GM18868 (cell line): ENCODE measurements around the gene ZNF513.
"Not testable (repeated sequence)": the region's sequence is repeated elsewhere in the genome, so short reads cannot be mapped to it uniquely, and the experiment has no call there.

Source experiments
- ATAC-seq: cut with Tn5 transposase; IDR thresholded peaks from one replicate; pipeline ENCODE4 v1.9.1; 2021; ENCODE audit warnings: mild to moderate bottlenecking, moderate library complexity; ENCODE audit not compliant: unreplicated experiment

The ZNF513 gene, protein sequence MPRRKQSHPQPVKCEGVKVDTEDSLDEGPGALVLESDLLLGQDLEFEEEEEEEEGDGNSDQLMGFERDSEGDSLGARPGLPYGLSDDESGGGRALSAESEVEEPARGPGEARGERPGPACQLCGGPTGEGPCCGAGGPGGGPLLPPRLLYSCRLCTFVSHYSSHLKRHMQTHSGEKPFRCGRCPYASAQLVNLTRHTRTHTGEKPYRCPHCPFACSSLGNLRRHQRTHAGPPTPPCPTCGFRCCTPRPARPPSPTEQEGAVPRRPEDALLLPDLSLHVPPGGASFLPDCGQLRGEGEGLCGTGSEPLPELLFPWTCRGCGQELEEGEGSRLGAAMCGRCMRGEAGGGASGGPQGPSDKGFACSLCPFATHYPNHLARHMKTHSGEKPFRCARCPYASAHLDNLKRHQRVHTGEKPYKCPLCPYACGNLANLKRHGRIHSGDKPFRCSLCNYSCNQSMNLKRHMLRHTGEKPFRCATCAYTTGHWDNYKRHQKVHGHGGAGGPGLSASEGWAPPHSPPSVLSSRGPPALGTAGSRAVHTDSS

DNA sequence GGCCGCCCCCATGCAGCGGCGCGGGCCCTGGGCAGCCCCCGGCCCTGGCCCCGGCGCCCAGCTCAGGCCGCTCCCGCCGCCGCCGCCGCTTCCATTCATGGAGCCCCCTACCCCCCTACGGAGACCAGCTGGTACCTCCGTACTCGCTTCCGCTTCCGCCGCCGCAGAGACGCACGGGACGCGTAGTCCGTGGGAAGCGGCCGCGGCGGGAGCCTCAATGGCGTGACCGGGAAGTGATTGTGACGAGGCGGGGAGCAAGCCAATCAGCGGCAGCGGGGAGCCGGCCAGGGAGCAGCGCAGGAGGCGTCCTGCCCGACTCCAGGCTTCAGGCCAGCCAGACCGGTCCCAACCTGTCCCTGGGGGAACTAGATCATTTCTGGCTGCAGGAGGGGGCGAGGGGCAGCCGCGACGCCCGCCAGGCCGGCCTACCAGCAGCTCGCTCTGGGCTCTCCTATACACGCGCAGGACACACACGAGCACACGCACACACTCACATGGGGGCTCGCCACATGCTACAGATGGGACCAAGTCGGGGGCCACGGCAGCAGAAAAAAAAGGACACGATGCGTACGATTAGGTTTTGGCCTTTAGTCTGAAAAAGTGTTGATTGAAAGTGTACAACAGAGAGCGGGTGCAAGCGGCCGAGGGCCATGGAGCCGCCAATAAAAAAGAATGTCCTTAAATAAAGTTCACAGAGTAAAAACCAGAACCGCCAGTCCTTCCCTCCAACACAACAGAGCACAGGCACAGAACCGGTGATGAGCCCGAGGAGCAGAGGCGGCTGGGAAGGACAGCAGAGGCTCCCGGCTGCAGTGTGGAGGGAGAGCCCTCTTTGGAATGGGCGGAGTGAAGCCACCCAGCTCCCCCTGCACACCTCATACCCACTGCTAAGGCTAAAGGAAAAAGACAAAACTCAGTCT is at the start of gene ZNF513:
Gene ZNF513 (minus strand): TSS at position 109 of the 920 bp plus-strand sequence. CDS start 208 bp downstream, outside the sequence.
- peak; percentile 84 for ATAC-seq

DNA sequence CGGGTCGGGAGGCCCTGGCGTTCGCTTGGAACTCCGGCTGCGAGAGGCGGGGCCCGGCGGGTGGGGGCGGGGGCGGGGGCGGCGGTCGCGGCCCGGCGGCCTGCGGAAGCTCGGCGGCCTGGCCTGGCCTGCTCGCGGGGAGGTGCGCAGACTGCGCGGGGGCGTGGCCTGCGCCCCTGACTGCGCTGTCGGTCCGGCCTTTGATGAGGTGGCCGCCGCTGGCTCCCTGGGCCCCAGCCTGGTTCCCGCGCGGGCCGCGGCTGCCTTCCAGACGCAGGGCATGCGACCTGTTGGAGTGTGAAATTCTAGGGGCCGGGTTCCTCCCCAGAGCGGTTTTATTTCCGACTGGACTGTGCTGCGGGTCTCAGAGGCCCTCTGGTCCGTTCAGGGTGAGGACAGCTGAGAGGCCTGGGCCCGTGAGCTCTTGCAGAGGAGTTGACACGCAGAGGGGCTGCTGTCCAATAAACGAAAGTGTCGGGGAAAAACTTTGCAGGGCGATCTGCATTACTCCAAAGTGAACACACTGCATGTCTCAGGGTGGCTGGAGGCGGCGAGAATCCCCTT is 48.5 kb upstream of the ZNF513 start:
- ATAC-seq = peak; percentile 68

DNA sequence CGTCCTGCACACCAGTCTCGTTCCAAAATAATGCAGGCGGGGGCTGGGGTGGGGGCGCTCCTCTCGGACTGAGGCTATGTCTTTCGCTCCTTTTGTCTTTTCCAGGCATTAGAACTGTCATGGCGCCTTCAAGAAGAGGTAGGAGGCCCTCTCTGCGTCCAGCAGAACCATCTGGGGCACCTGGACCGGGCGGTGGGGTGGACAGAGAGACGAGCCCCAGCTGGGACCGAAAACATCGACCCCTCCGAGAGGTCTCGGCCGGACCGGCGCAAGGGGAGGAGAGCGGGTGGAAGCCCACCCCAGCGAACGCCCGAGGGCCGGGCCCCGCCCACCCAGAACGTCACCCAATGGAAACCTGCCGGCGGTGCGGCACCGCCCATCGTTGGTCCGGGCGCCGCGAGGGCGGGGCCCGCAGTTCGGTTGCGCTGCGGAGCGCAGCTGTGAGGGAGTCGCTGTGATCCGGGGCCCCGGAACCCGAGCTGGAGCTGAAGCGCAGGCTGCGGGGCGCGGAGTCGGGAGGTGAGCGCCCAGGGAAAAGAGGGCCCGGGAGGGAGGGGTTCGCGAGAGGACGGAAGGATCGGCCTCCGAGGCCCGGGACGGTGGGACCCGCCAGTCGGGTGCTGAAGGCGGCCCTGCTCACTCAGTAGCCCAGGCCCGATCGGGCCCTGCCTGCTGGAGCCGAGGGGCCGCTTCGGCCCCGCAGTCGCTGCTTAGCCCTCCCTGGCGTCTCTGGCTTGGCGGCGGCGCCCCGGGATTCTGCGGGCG is 47.9 kb upstream of the ZNF513 start, which contains the start of gene NRBP1:
Gene NRBP1 (plus strand): TSS at position 419 of the 765 bp plus-strand sequence. CDS start 4,643 bp downstream, outside the sequence.
- peak; percentile 86 for ATAC-seq

DNA sequence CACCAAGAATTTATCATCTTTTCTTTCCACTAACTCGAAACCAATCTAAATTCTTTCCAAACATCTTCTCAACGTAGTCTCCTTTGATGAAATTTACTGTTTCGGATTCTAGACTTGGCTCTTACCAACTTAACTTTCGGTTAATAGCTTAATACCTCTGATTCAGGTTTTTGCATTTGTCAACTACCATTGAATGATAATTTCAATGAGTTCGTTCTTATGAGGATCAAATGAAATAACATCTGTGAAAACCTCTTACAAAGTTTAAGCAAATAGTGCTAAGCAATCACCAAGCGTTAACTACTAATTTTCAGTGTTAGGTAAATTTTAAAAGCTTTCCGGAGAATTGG is 47.3 kb upstream of the ZNF513 start:
- ATAC-seq = no peak

DNA sequence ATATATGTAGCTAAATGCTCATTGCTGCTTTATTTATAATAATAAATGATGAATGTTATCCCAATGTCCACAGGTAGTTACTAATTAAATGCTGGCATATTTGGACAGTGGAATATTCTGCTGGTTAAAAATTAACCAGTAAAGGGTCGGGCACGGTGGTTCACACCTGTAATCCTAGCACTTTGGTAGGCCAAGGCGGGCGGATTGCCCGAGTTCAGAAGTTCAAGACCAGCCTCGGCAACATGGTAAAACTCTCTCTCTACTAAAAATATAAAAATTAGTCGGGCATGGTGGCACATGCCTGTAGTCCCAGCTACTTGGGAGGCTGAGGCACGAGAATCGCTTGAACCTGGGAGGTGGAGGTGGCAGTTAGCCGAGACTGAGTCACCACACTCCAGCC is 44.5 kb upstream of the ZNF513 start:
- ATAC-seq = not testable (repeated sequence)

DNA sequence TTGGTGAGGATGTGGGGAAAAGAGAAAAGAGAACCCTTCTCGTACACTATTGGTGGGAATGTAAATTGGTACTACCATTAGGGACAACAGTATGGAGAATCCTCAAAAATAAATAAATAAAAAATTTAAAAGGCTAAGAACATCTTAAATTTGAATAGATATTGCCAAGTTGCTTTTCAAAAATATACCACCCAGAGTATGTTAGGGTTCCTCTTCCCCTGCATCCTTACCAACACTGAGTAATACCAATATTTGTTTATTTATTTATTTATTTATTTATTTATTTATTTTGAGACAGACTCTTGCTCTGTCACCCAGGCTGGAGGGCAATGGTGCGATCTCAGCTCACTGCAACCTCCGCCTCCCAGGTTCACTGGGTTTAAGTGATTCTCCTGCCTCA is 42.4 kb upstream of the ZNF513 start:
- ATAC-seq = no peak

DNA sequence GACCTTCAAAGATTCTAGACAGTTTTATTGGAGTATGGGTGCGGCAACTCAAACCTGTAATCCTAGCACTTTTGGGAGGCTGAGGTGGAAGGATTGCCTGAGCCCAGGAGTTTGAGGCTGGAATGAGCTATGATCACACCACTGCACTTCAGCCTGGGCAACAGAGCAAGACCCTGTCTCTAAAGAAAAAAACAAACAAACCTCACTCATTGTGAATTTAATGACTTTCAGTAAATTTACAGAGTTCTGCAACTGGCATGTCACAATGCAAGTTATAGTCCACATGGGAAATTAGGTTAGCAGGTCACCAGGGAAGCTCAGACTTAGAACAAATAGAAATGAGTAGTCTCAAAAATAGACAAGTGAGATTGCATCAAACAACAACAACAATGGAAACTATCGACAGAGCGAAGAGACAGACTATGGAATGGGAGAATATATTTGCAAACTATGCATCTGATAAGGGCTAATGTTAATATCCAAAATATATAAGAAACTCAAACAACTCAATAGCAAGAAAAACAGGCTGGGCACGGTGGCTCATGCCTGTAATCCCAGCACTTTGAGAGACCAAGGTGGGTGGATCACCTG is 41.2 kb upstream of the ZNF513 start:
- ATAC-seq = no peak

DNA sequence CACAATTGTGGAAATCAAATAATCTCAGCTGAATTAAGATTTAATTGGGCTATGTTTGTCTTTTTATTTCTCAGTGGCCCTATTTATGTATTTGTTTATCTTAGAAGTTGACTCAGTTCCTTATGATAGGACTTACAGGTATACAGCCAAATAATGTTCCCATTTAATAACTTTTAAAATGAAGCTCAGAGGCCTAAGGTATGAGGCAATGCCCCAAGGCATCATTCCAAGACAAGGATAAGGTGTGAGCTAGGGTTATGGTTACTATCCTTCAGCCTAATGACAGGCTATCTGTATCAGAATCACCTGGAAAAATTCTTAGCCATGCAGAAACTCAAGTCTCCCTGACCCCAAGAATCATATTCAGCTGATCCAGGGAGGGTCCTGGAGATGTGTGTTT is 40.5 kb upstream of the ZNF513 start:
- ATAC-seq = no peak

DNA sequence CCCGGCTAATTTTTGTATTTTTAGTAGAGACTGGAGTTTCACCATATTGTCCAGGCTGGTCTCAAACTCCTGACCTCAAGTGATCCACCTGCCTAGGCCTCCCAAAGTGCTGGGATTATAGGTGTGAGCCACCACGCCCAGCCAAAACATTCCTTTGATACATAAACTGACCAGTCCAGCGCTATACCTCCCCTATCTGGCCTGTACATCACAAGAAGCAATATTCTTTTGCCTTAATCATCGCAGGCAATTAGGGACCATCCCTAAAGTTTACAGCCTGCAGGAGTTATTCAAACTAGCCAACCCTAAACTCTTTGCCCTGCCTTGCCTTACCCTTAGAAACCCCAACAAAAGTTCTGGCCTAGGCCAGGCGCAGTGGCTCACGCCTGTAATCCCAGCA is 35.6 kb upstream of the ZNF513 start:
- no peak for ATAC-seq

DNA sequence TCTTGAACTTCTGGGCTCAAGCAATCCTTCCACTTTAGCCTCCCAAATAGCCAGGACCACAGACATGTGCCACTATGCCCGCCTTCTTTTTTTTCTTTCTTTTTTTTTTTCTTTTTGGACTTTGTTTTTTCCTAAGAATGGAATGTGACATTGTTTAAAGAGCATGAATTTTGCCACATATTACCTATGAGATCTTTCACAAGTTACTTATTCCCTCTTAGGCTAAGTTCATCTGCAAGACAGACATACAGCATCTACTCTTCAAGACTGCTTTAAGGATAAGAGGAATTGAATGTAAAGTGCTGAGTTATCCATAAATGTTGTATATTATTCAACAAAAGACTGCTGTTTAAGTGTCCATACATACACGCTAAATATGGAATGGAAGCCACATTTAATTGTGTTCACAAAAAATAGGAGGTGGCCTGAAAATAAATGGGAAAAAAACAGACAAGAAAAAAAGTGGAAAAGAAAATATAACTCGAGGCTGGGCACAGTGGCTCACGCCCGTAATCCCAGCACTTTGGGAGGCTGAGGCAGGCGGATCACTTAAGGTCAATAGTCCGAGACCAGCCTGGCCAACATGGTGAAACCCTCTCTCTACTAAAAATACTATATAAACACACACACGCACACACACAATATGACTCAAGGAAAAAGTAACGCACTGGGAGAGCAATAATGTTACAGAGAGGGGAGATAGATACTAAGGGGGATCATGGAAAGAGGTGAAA is 32.1 kb upstream of the ZNF513 start:
- no peak for ATAC-seq

DNA sequence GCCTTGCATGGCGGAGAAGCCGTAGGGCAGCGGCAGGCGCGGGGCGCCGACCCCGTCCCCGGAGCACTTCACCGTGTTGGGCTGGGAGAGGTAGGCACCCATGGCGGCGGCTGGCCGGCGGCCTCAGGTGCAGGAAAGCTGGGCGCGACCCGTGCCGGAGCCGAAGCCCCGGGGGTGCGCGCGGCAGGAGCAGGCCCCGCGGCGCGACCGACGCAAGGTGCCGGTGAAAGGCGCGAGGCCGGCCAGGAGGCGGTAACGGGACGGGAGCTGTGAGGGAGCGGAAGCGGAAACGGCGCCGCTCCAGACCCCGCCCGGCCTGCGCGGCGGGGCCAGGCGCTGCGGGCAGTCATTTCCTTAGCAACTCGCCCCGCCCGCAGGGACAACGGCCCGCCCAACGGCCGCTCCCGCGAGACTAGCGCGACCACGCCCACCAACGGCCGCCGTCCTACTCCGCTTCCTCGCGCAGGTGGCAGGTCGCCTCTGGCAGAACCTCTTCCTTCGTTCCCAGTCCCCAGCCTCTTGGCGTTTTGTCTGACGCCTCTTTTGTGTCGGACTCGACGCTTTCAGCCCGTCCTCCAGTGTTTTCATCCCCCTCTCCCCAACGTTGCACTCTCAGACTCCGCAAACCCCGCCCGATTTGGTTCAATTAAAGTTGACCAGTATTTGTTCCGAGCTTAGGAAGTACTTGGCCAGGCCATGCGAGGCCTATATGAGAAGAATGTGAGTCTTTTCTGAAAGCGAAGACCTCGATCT is 29.0 kb upstream of the ZNF513 start, which contains the start of gene PPM1G:
Gene PPM1G (minus strand): TSS at position 271 of the 753 bp plus-strand sequence. CDS start 169 bp downstream, at position 102.
- peak; percentile 96 for ATAC-seq

DNA sequence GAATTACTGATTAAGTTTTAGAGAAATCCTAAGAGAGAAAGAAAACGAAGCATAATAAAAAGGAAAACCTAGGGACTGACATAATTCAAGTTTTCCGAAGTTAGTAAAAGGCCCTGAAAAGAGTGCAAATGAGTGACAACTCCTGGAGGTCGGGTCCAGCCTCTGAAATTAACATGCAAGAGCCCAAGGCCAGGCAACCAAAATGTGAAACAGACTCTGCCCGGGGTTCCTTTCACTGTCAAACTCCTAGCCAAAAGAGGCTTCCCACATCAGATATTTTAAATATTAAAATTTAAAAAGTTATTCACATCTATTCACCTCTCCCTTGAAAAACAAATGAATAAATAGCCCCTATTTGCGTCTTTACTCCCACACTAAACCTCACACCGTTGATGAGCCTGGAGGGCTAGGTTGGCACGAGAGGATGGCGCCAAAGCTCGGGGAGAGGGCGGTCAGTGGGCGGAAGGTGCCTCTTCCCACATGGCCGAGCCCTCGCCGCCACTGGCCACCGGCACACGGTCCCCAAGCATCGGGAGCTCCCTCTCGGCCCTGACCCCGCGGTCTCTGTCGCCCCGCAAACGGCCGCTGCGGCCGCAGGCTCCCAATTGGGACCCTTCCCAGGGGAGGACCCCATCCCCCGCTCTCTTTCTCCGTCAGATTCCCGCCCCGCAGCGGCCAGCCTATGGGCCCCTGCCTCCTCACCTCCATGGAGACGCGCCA is 28.2 kb upstream of the ZNF513 start:
- peak; percentile 13 for ATAC-seq

DNA sequence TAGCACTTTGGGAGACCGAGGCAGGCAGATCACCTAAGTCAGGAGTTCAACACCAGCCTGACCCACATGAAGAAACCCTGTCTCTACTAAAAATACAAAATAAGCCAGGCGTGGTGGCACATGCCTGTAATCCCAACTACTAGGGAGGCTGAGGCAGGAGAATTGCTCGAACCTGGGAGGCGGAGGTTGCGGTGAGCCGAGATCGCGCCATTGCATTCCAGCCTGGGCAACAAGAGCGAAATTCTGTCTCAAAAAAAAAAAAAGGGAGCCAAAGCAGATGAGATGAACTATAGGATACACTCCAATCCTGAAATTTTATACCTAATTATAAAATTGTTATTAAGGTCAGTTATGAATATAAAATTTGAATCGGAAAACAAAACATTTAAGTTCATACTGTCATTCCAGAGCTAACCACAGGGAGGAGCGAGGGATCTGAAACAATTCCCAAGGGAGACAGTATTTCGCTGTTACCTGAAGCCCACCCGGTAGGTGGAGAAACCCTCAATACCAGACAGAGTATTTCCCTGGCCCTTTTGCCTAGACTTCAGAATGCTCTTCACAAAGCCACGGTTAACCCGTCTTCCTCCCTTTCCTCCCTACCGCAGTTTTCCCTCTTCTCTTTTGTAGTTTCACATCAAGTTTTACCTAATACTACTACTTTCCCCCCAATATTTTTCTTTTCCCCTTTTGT is 27.4 kb upstream of the ZNF513 start:
- no peak for ATAC-seq

DNA sequence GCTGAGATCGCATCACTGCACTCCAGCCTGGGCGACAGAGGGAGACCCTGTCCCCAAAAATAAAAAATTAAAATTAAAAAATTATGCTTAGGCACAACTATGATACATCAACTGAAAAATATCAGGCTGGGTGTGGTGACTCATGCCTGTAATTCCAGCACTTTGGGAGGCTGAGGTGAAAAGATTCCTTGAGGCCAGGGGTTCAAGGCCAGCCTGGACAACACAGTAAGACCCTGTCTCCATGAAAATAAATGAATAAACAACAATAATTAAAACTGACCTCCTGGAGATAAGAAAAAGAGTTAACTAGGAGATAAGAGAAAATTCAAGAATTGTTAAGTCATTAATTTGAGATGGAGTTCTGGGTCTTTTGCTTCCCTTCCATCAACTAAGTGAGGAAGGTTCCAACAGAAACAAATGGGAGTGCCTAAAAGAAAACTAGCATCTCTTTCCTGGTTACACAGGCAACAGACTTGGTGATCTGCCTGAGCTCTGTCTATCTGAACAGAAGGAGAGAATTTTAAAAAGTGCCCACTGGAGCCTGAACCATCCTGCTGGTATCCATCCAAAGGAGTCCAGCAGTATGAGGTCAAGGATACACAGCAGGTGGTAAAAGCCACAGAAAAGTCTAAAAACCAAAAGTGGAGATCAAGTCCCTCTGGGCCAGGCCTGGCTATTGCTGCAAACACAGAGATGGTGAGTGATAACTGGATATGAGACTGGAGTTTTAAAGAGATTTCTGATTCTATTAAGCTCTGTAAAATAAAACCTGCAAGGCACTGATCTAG is 20.0 kb upstream of the ZNF513 start:
- ATAC-seq = no peak

DNA sequence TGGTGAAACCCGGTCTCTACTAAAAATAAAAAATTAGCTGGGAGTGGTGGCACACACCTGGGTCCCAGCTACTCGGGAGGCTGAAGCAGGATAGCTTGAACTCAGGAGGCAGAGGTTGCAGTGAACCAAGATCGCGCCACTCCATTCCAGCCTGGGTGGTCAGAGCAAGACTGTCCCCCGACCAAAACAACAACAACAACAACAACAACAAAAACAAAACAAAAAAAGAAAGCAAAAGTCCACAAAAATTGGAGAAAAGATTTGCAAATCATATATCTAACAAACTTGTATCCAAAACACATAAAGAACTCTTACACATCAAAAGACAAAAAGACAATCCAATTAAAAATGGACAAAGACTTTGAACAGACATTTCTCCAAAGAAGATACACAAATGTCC is 18.4 kb upstream of the ZNF513 start:
- no peak for ATAC-seq

DNA sequence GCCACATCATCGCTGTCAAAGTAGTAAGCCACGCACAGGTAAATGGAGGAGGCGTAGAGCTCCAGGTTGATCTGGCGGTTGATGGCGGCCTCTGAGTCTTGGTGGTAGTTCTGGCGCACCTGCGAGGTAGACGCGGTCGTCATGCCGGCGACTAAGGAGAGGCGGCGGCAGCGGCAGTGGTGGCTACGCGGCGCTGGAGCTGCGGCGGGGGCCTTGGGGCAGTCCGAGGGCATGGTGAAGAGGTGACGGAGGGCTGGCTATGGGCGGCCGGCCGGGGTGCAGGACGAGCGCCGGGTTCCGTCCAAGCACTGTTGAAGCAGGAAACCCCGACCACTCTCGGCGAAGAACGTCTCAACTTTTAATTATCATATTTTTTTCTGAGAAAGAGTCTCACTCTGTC is 12.7 kb upstream of the ZNF513 start:
- no peak for ATAC-seq
